NCI-H2227 treated with DMSO at 0.1 percent for 48 hours (cell line): ENCODE measurements around the gene IL31RA.

Experiments used
- DNase-seq: peaks from one replicate; lab custom pipeline; 2025; lab: John Stamatoyannopoulos, UW

The IL31RA gene

DNA sequence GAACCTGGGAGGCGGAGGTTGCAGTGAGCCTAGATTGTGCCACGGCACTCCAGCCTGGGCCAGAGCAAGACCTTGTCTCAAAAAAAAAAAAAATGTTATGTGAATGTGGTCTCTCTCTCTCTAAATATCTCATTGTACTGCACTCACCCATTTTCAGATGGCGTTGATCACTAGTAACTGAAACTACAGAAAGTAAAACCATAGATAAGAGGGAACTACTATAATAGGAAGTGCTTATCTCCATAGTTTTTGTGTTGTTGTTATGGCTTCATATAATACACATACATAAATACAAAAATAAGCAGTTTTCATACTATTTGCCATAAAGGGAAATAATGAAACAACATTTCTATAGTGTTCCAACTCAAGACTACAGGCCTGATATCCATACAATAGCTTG, 9.1 kb downstream of the IL31RA start:
- no peak for DNase-seq

DNA sequence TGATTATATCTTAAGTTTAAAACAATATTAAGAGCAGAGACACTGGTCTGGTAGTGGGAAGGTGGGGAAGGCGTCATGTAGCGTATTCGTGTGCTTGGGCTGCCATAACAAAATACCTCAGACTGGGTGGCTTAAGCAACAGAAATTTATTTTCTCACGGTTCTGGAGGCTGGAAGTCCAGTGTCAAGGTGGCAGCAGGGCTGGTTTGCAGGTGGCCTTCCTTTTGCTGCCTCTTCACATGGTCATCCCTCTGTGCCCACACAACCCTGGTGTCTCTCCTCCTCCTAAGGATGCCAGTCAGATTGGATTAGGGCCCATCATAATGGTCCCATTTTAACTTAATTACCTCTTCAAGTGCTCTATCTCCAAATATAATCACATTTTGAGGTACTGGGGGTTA, 9.6 kb downstream of the IL31RA start:
- DNase-seq: no peak

DNA sequence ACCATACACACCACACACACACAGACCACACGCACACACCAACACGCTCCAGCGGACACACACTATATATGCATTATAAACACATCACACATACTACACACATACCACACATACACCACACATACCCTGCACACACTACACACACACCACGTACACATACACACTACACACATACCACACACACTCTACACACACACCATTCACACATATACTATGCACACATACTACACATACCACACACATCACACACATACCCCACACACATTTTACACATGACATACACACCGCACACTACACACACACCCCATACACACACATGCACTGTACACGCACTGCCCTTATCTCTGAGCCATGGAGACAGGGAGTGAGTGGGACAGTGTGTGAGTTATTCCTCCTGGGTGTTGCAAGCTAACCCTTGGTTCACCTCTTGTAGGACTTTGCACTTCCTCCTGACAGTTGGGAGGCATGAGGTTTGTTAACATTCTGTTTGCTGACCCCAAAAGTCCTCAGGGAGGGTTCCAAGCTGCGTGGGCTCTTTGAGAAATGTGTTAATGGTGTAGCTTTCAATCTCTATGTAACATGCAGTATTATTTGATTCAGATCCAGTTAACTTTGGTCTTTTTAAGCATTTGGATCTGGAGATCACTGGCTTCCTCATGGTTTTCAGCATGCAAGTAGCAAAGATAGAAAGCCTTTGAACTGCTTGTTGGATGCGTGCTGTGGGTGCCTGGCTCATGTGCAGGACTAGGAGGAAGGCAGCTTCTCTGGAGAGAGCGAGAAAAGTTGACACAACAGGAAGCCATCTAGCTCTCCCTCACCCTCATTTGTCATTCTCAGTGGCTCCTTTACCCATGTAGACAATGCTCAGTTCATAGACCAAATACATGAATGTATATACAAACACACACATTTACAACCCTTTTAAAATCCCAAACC, 13.7 kb downstream of the IL31RA start:
- no peak for DNase-seq

DNA sequence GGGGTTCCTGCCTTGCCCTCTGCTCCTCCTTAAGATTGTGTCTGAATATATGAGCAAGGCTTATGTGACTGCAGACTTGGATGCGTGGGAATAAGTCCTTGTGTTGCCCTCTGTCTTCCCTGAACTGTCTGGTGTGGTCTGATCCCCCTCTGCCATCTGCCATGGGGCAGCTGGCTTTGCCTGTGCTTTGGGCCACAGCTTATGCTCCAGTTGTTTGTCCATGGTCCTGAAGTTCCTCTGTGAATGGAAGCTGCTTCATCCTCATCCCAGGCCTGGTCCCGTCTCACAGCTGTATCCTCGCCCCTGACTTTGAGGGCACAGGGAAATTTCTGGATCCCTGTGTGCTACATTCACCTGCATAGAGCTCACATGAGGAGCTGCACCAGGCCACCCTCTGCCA, 14.7 kb downstream of the IL31RA start:
- no peak for DNase-seq

DNA sequence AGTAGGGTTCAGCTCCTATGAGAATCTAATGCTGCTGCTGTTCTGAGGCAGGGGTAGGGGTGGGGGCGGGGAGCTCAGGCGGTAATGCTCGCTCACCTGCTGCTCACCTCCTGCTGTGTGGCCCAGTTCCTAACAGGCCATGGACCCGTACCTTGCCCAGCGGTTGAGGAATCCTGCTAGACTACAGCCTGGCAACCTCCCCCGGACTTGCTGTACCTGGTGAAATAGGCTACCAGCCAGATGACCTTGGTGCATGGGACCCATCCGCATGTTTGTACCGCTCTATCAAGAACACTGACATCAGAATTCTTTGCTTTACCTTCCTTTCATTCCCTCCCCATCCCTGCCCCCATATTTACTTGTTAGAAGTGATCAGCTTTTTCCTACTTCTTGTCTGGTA, 15.3 kb downstream of the IL31RA start:
- DNase-seq: no peak

DNA sequence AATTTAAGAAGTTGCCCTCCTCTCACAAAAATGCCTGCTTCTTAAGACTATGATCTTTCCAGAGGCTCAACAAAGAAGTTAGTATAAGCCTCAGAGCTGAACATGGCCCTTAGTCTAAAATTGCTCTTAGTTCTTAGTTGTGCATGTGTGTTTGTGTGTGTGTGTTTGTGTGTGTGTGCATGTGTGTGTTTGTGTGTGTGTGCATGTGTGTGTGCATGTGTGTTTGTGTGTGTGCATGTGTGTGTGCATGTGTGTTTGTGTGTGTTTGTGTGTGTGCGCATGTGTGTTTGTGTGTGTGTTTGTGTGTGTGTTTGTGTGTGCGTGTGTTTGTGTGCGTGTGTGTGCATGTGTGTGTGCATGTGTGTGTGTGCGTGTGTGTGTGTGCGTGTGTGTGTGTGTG, 15.8 kb downstream of the IL31RA start:
- no peak for DNase-seq

DNA sequence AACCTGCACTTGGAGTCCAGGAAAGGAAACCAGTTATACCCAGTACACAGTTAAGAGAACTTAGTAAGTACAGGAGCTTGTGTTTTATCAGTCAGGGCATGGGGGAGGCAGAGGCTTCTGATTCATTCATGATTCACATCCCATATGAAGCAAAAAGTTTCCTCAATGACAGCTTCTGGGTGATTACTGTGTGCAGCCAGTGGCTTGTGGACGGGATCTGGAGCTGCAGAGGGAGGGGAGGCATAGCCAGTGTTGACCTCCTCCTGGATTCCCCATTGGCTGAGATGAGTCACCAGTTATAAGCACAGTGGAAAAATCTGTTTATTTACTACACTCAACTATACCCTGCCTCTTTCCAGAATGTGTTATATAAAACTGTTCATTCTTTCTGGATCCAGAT, 17.7 kb downstream of the IL31RA start:
- no peak for DNase-seq

GRCh38 chr5:55869847-55870246, 18.7 kb downstream of the IL31RA start:
- no peak for DNase-seq

DNA sequence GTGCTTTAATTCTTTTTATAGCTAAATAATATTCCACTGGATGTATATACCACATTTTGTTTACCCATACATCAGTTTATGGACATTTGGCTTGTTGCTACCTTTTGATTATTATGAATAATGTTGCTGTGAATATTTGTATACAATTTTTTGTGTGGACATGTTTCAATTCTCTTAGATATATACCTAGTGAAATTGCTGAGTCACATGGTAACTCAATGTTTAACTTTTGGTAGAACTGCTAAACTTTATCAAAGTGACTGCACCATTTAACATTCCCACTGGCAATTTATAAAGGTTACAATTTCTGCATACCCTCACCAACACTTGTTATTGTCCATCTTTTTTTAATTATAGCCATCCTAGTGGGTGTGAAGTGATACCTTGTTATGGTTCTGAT, 22.1 kb downstream of the IL31RA start:
- no peak for DNase-seq

DNA sequence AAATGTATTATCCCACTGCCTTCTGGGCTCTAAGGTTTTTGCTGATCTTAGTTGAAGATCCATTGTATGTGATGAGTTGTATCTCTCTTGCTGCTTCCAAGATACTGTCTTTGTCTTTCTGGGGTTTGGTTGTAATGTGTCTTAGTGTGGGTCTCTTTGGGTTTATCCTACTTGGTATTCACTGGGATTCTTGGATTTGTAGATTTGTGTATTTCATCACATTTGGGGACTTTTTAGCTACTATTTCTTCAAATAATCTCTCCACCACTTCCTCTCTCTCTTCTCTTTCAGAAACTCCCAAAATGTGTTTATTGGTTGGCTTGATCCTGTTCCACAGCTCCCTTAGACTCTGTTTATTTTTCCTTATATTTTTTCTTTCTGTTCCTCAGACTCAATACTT, 26.5 kb downstream of the IL31RA start:
- no peak for DNase-seq

GRCh38 chr5:55880453-55880852, 29.3 kb downstream of the IL31RA start:
- DNase-seq: no peak

- no peak for DNase-seq
These were observed 34.2 kb downstream of the IL31RA start for GRCh38 chr5:55885359-55885758.

GRCh38 chr5:55888205-55888604, 37.0 kb downstream of the IL31RA start:
- no peak for DNase-seq

DNA sequence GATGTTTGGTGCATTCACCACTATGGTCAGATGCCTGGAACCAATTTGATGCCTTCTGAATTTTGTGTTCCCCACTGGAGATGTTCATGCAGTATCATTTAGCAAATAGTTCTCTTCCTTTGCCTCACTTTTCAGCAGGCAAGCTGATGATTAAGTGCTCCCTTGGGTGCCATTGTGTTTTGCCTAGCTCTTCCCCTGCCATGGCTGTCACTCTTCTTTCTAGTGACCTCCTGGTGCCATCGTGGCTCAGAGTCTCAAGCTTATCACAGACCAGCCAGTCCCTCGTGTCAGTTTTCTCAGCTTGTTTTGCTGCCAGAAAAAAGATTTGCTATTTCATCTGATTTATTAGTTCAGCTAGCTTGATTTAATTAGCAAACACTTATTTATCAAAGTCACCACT, 41.3 kb downstream of the IL31RA start:
- no peak for DNase-seq

GRCh38 chr5:55894135-55894534, 43.0 kb downstream of the IL31RA start:
- no peak for DNase-seq

DNA sequence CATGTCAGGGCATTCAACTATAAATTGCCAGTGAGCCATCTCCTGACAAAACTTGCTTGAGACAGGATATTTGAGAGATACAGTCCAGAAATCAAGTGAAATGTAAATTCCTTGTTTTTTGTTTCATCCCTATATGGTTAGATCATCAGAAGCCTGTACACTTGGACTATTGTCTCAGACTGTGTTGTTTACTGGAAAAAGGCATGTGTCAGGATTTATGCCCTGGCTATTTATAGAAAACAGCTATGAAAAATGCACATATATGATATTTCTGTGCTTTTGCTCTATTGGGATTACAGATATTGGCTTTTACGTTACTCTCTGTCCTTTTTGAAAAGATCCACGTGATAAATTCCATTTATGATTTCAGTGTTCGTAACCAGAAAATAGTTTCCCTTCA, 44.2 kb downstream of the IL31RA start:
- DNase-seq: no peak

DNA sequence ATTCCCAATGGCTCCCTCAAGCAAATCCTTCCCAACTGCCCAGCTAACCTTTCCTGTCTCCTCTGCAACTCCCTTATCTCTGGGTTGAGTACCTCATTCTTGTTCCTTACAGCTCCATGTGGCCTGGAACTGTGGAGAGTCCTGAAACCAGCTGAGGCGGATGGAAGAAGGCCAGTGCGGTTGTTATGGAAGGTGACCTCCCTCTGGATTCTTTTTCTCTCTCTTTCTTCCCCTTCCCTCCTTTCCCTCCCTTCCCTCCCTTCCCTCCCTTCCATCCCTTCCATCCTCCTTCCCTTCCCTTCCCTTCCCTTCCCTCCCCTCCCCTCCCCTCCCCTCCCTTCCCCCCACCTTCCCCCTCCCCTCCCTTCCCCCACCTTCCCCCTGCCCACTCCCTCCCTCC, 45.1 kb downstream of the IL31RA start:
- no peak for DNase-seq

DNA sequence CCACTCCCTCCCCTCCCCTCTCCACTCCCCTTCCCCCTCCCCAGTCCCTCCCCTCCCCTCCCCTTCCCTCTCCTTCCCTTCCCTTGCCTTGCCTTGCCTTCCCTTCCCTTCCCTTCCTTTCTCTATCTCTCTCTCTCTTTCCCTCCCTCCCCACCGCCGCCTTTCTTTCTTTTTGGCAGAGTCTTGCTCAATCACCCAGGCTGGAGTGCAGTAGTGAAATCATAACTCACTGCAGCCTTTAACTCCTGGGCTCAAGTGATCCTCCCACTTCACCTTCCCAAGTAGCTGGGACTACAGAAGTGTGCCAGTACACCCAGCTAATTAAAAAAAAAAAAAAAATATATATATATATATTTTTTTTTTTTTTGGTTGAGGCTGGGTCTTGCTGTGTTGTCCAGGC, 45.5 kb downstream of the IL31RA start:
- no peak for DNase-seq

GRCh38 chr5:55897206-55897894, 46.2 kb downstream of the IL31RA start:
- DNase-seq: no peak

DNA sequence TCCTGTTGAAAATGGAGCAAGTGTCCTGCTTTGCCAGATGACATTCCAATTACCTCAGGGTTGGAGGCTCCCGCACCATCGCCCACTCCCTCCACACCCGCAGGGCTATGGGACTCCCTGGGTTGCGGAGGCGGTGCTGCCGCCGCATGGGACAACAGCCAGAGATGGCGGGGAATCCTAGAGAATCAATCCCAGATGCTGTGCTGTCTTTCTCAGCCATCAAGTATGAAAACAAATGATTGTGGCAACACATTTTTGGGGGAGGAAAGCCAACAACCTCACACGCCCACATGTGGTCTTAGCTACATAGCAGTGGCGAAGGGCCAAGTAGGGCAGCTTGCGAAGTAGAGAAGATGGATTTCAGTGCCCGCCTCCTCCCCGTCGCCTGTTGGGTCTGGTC, 46.7 kb downstream of the IL31RA start:
- no peak for DNase-seq

- DNase-seq: no peak
These were observed 48.2 kb downstream of the IL31RA start for GRCh38 chr5:55899344-55899743.

DNA sequence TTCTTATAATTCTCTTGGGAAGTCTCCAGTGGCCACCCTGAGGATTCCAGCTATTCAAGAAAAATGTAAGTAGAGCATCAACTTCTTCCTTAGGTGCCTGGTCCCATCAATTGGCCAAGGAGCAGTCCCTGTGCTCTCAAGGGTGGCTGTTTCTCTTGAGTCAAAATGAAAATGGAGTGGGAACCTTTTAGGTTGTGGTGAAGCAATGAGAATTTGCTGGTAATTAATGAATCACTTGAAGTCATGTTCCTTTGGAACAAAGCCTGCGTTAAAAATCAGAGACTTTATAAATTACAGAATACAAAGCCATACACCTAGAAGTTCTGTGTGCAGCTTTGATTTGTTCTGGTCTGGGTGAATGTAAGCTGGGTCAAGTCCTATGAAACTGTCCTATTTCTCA, 48.9 kb downstream of the IL31RA start:
- DNase-seq: no peak

DNA sequence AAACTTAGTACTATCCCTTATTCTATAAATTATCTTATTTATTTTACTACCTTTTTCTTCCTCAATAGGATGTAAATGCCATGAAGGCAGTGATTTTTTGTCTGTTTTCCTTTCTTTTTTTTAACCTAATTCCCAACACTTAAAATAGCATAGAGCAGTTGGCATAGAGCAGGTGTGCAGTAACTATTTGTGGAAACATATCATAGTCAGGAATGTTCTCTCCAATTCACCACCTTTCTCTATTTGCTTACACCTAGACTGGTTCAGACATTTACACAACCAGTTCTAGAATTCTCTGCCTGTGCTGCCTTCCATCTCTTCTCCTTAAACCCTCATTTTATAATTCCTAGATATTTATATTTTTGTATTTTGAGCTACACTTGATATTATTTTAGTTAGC, 49.6 kb downstream of the IL31RA start:
- DNase-seq: no peak

DNA sequence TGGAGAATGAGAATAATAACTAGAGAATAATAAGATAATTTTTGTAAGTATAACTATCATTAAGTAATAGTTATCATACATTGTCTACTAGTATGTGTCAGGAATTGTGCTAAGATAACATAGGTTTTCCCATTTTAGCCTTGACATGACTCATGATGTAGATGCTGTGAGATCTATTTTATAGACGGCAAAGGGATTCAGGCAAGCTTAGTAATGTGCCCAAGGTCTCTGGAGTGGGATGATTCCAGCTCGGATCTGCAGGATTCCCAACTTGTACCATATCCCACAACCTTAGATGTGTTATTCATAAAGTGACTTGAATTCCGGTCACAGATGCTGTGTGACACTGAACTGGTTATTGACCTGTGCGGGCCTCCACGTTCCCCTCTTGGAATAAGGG, 51.5 kb downstream of the IL31RA start:
- DNase-seq: no peak
